GM12878 (cell line): Measurements from ENCODE around the gene NFE2L3. TPM values are rescaled to one million over a fixed set of nuclear protein-coding genes. Genes with fewer than 3 reads are reported as not detected.

Experiments used
- ATAC-seq: fragments of 200-7000 bp; cut with Tn5 transposase; 3 replicates; pipeline ENCODE4 v1.9.1; 2020; ENCODE audit warnings: mild to moderate bottlenecking, moderate library complexity
- BruUV-seq: library from RNA; stranded (reverse); fragments of 400-500 nt; replicated peaks from 2 replicates; lab custom pipeline; 2021; lab: Mats Ljungman, UMichigan
- CTCF ChIA-PET: fragments of 300-600 bp; sonication (Branson Sonifier 250); formaldehyde crosslinking; extraction: SDS; loops from one replicate; lab custom pipeline; 2021; ENCODE audit warnings: inconsistent platforms; lab: Yijun Ruan, JAX
- POLR2A ChIA-PET: fragments of 350-600 bp; formaldehyde crosslinking; extraction: SDS; loops from one replicate; lab custom pipeline; 2021; ENCODE audit warnings: inconsistent platforms; lab: Charles Lee
- RAD21 ChIA-PET: fragments of 300-600 bp; sonication (Branson Sonifier 250); formaldehyde crosslinking; loops from one replicate; lab custom pipeline; 2023; ENCODE audit warnings: antibody characterized with exemption; ENCODE audit not compliant: unreplicated experiment; lab: Charles Lee
- SMC1A ChIA-PET: fragments of 300-600 bp; sonication (Branson Sonifier 250); formaldehyde crosslinking; loops from one replicate; lab custom pipeline; 2023; ENCODE audit not compliant: unreplicated experiment, uncharacterized antibody; lab: Charles Lee
- DNase-seq: peaks from one replicate; pipeline ENCODE4 v3.0.0-alpha.2; 2011; ENCODE audit warnings: low read depth, low spot score
- FAIRE-seq: peaks from 3 replicates; lab custom pipeline; 2011; peaks lifted over from hg19 to GRCh38; lab: Jason Lieb, UNC
- H2AFZ ChIP-seq: 2 replicates; pipeline ENCODE4 v1.6.0; 2011; ENCODE audit warnings: low read depth, low read length, control low read depth; ENCODE audit not compliant: control insufficient read depth
- H3K27ac ChIP-seq: 2 replicates; pipeline ENCODE4 v1.5.1; 2011; ENCODE audit warnings: control low read depth; ENCODE audit not compliant: control insufficient read depth, insufficient read depth
- H3K27me3 ChIP-seq, 2 experiments: replicated peaks in 1 of 2; 2 replicates each; pipeline versions ENCODE4 v1.6.0 to v1.6.1; 2011; ENCODE audit warnings: low read length in 1 of 2; ENCODE audit not compliant: control insufficient read depth in 2 of 2, insufficient read depth in 2 of 2
- H3K36me3 ChIP-seq, 2 experiments: 2 replicates each; pipeline ENCODE4 v1.5.1; 2011; ENCODE audit warnings: low read length in 1 of 2; ENCODE audit not compliant: control insufficient read depth in 2 of 2, insufficient read depth in 2 of 2
- H3K4me1 ChIP-seq: 2 replicates; pipeline ENCODE4 v1.6.1; 2011; ENCODE audit warnings: mild to moderate bottlenecking, low read length, moderate library complexity, mixed read lengths; ENCODE audit not compliant: control insufficient read depth, insufficient read depth
- H3K4me2 ChIP-seq: 2 replicates; pipeline ENCODE4 v1.6.0; 2011; ENCODE audit warnings: control low read depth; ENCODE audit not compliant: control insufficient read depth, insufficient read depth
- H3K4me3 ChIP-seq: fragments of 200-600 bp; sonication (generic); 2 replicates; pipeline ENCODE4 v1.5.1; 2016
- H3K79me2 ChIP-seq: 2 replicates; pipeline ENCODE4 v1.6.0; 2011; ENCODE audit warnings: low read length; ENCODE audit not compliant: control insufficient read depth, insufficient read depth
- H3K9ac ChIP-seq: 2 replicates; pipeline ENCODE4 v1.8.0; 2011; ENCODE audit warnings: low read length, control low read depth, mixed read lengths; ENCODE audit not compliant: control insufficient read depth, insufficient read depth
- H3K9me3 ChIP-seq: replicated peaks from 3 replicates; pipeline ENCODE4 v1.5.1; 2011; ENCODE audit warnings: mild to moderate bottlenecking, low read length; ENCODE audit not compliant: control insufficient read depth, insufficient read depth
- H4K20me1 ChIP-seq: 2 replicates; pipeline ENCODE4 v1.6.0; 2011; ENCODE audit not compliant: control insufficient read depth, insufficient read depth
- BHLHE40 ChIP-seq, 2 experiments: fragments of 450-650 bp in 1 of 2; IDR thresholded peaks; 2 replicates each; pipeline ENCODE4 v1.6.1; 2011 to 2017; ENCODE audit warnings: low read depth in 2 of 2, borderline replicate concordance in 1 of 2, improper control_type of control experiment in 1 of 2, low read length in 1 of 2, mild to moderate bottlenecking in 1 of 2
- CHD1 ChIP-seq: IDR thresholded peaks from 2 replicates; pipeline ENCODE4 v1.6.1; 2012; ENCODE audit warnings: low read depth, low read length, improper control_type of control experiment
- CHD2 ChIP-seq: IDR thresholded peaks from 2 replicates; pipeline ENCODE4 v1.6.1; 2011; ENCODE audit warnings: low read depth, low read length, improper control_type of control experiment, borderline replicate concordance
- CHD4 ChIP-seq: fragments of 200-600 bp; sonication (generic); IDR thresholded peaks from 2 replicates; pipeline ENCODE4 v1.6.1; 2016; ENCODE audit warnings: mild to moderate bottlenecking
- GABPA ChIP-seq: IDR thresholded peaks from 2 replicates; pipeline ENCODE4 v1.6.1; 2014; ENCODE audit warnings: antibody characterized with exemption, low read depth, mild to moderate bottlenecking, inconsistent platforms
- HDAC6 ChIP-seq: fragments of 200-600 bp; sonication (generic); IDR thresholded peaks from one replicate; pipeline ENCODE4 v1.8.0; 2017; ENCODE audit warnings: antibody characterized with exemption; ENCODE audit not compliant: unreplicated experiment
- IRF5 ChIP-seq: fragments of 450-650 bp; IDR thresholded peaks from 2 replicates; pipeline ENCODE4 v1.6.1; 2017; ENCODE audit warnings: borderline replicate concordance
- PAX5 ChIP-seq: IDR thresholded peaks from 2 replicates; pipeline ENCODE4 v1.6.1; 2011; ENCODE audit warnings: low read depth, low read length, borderline replicate concordance
- PAX8 ChIP-seq: fragments of 450-650 bp; IDR thresholded peaks from 2 replicates; pipeline ENCODE4 v1.6.1; 2017; ENCODE audit warnings: mild to moderate bottlenecking, moderate library complexity
- SKIL ChIP-seq: fragments of 450-650 bp; IDR thresholded peaks from 2 replicates; pipeline ENCODE4 v1.6.1; 2017; ENCODE audit warnings: mild to moderate bottlenecking, low read depth, inconsistent platforms; ENCODE audit not compliant: poor library complexity, severe bottlenecking
- SMARCA5 ChIP-seq: fragments of 450-650 bp; IDR thresholded peaks from 2 replicates; pipeline ENCODE4 v1.6.1; 2017; ENCODE audit warnings: mild to moderate bottlenecking
- TCF3 ChIP-seq: IDR thresholded peaks from 2 replicates; pipeline ENCODE4 v1.6.1; 2012; ENCODE audit warnings: low read depth, mild to moderate bottlenecking, low read length, borderline replicate concordance; ENCODE audit not compliant: insufficient read depth
- ZBTB33 ChIP-seq: fragments of 450-650 bp; IDR thresholded peaks from 2 replicates; pipeline ENCODE4 v1.6.1; 2017; ENCODE audit warnings: mild to moderate bottlenecking
- ZNF274 ChIP-seq: IDR thresholded peaks from one replicate; pipeline ENCODE4 v1.8.0; 2011; ENCODE audit not compliant: insufficient read length, insufficient read depth
- ZNF384 ChIP-seq: IDR thresholded peaks from 2 replicates; pipeline ENCODE4 v1.6.1; 2012; ENCODE audit warnings: low read depth, mild to moderate bottlenecking, low read length, improper control_type of control experiment, borderline replicate concordance
- WGBS: methylation state at CpG from one replicate; pipeline ENCODE4 v1.1.6; 2016; ENCODE audit warnings: low lambda C conversion rate; ENCODE audit not compliant: insufficient replicate concordance, insufficient coverage; ENCODE audit errors: missing lambda C conversion rate; 5-methylcytosine and 5-hydroxymethylcytosine counted together
- in situ Hi-C: fragments of 300-500 bp; cut with MboI; formaldehyde crosslinking; loops from 9 replicates; pipeline ENCODE4 v1.14.3; 2018; ENCODE audit warnings: mixed read lengths
- intact Hi-C: fragments of 100-400 bp; cut with micrococcal nuclease; formaldehyde crosslinking; loops from one replicate; pipeline ENCODE4 v1.14.2; 2022; ENCODE audit not compliant: unreplicated experiment
- polyA plus RNA-seq, 11 experiments: library from polyadenylated mRNA; depleted of rRNA in 4 of 11; unstranded in 6 of 11; stranded (reverse) in 5 of 11; fragments of >200 nt; fragmentation: Nextera tagmentation in 4 of 11; fragmentation: Illumina TruSeq in 1 of 11; extraction: Ambion mirVana in 4 of 11; extraction: Trizol in 1 of 11; gene quantifications; 1 replicate in 1 of 11; 2 replicates in 10 of 11; pipeline versions ENCODE4 v1.2.1 to v1.2.3, GENCODE V29; 2011 to 2016; ENCODE audit warnings: inconsistent platforms in 2 of 11, missing spikeins in 2 of 11, low read depth in 1 of 11
- total RNA-seq, 4 experiments: library from RNA; depleted of rRNA in 3 of 4; stranded (reverse); fragments of >200 nt in 3 of 4; fragmentation: Illumina TruSeq in 1 of 4; extraction: Trizol in 1 of 4; gene quantifications; 2 replicates each; pipeline versions ENCODE4 v1.2.1 to v1.2.3, GENCODE V29; 2013 to 2021
- TF ChIP-seq, protein P1 (sequence below): IDR thresholded peaks from 2 replicates; pipeline ENCODE4 v1.6.1; 2012; ENCODE audit warnings: low read depth, low read length, improper control_type of control experiment

Gene NFE2L3
- total and polyA plus RNA-seq, 10 of the 15 experiments (the other 5 are each of a cell fraction or from before 2014, with no cell fraction given), result 4.4 to 34.9 (median 13.0) TPM

GRCh38 chr7:26183545-26184280 is 31.7 kb downstream of the NFE2L3 start:
- Histone ChIP-seq H3K27me3 (no peaks in the 10 kb centered on the region), H3K4me1 (peaks cover 6% of the 10 kb centered on the region; the same call in 1 of the 2 replicates), H3K27ac (no peak overlapping the region), H3K4me3 (no peak overlapping the region), H3K9ac (no peak overlapping the region), H3K36me3 (peaks cover 1 to 7% of the 10 kb centered on the region in 2 experiments; a peak in 2 of 4 replicates), H3K9me3 (no peaks in the 10 kb centered on the region), H2AFZ (no peak overlapping the region), H3K4me2 (no peak overlapping the region), H4K20me1 (no peaks in the 10 kb centered on the region; the same call in 1 of the 2 replicates), H3K79me2 (peaks cover 2% of the 10 kb centered on the region; the same call in 1 of the 2 replicates)
- DNase-seq (no peak), ATAC-seq (no peak), FAIRE-seq (no peak)
- intact Hi-C loops (no loop called here), in situ Hi-C loops (no loop called here)
- ChIA-PET CTCF (interaction anchor here (0.8 to 5.7 kb wide), 2 partner anchors 8 to 92 kb away, joined by 3 to 25 read pairs; no protein-coding TSS in a partner anchor), RAD21 (interaction anchor here (1.3 kb wide), 2 partner anchors 9 to 93 kb away, joined by 3 to 6 read pairs; no protein-coding TSS in a partner anchor), POLR2A (interaction anchor here (0.5 to 4.7 kb wide), 4 partner anchors 8 to 44 kb away, joined by 3 to 25 read pairs (median 8); no protein-coding TSS in a partner anchor), SMC1A (interaction anchor here (0.8 to 1.7 kb wide), 7 partner anchors 8 to 96 kb away, joined by 3 to 8 read pairs (median 3); no protein-coding TSS in a partner anchor)
- 81% methylated on average over 4 of the region's 4 CpGs for whole genome bisulfite sequencing
- BruUV-seq, result no TSS peak
- no peak for TF ChIP-seq SKIL
- TF ChIP-seq CHD1, result no peak
- no peak for TF ChIP-seq PAX8
- TF ChIP-seq PAX5, result no peak
- TF ChIP-seq, protein P1, sequence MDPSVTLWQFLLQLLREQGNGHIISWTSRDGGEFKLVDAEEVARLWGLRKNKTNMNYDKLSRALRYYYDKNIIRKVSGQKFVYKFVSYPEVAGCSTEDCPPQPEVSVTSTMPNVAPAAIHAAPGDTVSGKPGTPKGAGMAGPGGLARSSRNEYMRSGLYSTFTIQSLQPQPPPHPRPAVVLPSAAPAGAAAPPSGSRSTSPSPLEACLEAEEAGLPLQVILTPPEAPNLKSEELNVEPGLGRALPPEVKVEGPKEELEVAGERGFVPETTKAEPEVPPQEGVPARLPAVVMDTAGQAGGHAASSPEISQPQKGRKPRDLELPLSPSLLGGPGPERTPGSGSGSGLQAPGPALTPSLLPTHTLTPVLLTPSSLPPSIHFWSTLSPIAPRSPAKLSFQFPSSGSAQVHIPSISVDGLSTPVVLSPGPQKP, result no peak
- TF ChIP-seq IRF5, result no peak
- TF ChIP-seq BHLHE40 (IDR thresholded peaks at IDR 0.05; ENCODE audit: borderline replicate concordance in 1 of 2, low read depth in 2 of 2, low read length in 1 of 2), result no peak
- TF ChIP-seq HDAC6, result no peak
- no peak for TF ChIP-seq ZNF274
- no peak for TF ChIP-seq CHD2
- no peak for TF ChIP-seq GABPA
- no peak for TF ChIP-seq SMARCA5
- TF ChIP-seq ZBTB33, result no peak
- TF ChIP-seq ZNF384, result no peak
- no peak for TF ChIP-seq TCF3
- TF ChIP-seq CHD4, result no peak
